PFSK-1 (cell line): ENCODE data around the gene IVNS1ABP.

ENCODE experiments used
- FOXP2 ChIP-seq: optimal IDR thresholded peaks from 2 replicates; pipeline ENCODE3; 2011; ENCODE audit warnings: borderline replicate concordance, control low read depth, inconsistent platforms; ENCODE audit not compliant: insufficient read depth; ENCODE audit errors: extremely low read length, extremely low read depth
- POLR2AphosphoS5 ChIP-seq: IDR thresholded peaks from 2 replicates; pipeline ENCODE4 v1.6.1; 2012; ENCODE audit warnings: low read depth, mild to moderate bottlenecking, control low read depth, low read length, moderate library complexity
- SIN3A ChIP-seq: IDR thresholded peaks from 2 replicates; pipeline ENCODE4 v1.6.1; 2012; ENCODE audit warnings: mild to moderate bottlenecking, low read length, moderate library complexity, borderline replicate concordance; ENCODE audit not compliant: insufficient read depth
- TF ChIP-seq, protein P1 (sequence below), 2 experiments: IDR thresholded peaks; 2 replicates each; pipeline versions ENCODE4 v1.6.1 to v1.8.0; 2011 to 2012; ENCODE audit warnings: low read depth in 2 of 2, low read length in 2 of 2, control low read depth in 1 of 2, inconsistent platforms in 1 of 2, mild to moderate bottlenecking in 1 of 2, moderate library complexity in 1 of 2; ENCODE audit not compliant: insufficient read depth in 1 of 2

DNA sequence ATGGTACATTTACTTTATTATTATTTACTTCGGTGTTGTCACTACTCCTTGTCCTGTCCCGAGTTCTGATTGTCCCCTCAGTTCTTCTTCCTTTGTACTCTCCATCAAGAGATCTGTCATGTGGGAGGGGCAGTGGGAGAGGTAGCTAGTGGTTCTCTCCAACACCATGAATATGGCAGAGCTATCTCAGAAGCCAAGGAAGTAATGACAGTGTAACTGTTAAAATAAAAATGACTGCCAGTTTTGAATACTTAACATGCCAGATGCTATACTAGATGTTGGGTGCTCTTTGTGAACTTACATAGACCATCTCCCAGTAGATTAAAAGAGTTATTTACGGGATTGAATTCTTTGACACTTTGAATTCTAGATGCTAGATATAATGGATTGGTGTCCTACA, 28.6 kb downstream of the IVNS1ABP start:
- TF ChIP-seq POLR2AphosphoS5 = no peak
- TF ChIP-seq, protein P1, sequence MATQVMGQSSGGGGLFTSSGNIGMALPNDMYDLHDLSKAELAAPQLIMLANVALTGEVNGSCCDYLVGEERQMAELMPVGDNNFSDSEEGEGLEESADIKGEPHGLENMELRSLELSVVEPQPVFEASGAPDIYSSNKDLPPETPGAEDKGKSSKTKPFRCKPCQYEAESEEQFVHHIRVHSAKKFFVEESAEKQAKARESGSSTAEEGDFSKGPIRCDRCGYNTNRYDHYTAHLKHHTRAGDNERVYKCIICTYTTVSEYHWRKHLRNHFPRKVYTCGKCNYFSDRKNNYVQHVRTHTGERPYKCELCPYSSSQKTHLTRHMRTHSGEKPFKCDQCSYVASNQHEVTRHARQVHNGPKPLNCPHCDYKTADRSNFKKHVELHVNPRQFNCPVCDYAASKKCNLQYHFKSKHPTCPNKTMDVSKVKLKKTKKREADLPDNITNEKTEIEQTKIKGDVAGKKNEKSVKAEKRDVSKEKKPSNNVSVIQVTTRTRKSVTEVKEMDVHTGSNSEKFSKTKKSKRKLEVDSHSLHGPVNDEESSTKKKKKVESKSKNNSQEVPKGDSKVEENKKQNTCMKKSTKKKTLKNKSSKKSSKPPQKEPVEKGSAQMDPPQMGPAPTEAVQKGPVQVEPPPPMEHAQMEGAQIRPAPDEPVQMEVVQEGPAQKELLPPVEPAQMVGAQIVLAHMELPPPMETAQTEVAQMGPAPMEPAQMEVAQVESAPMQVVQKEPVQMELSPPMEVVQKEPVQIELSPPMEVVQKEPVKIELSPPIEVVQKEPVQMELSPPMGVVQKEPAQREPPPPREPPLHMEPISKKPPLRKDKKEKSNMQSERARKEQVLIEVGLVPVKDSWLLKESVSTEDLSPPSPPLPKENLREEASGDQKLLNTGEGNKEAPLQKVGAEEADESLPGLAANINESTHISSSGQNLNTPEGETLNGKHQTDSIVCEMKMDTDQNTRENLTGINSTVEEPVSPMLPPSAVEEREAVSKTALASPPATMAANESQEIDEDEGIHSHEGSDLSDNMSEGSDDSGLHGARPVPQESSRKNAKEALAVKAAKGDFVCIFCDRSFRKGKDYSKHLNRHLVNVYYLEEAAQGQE (IDR thresholded peaks at IDR 0.05; ENCODE audit: insufficient read depth in 1 of 2, low read depth in 2 of 2, low read length in 2 of 2) = no peak
- TF ChIP-seq SIN3A = no peak
- TF ChIP-seq FOXP2 = no peak
